H9 (cell line): Measurements from ENCODE around the gene THBS1. TPM values are rescaled to one million over a fixed set of nuclear protein-coding genes. Genes with fewer than 3 reads are reported as not detected.

Experiments used
- DNase-seq: peaks from one replicate; pipeline ENCODE4 v3.0.0-alpha.2; 2017
- H2AFZ ChIP-seq: one replicate; pipeline ENCODE4 v1.6.1; 2013; ENCODE audit warnings: mild to moderate bottlenecking, low read length, control low read depth, moderate library complexity
- H2AK5ac ChIP-seq: 2 replicates; pipeline ENCODE4 v1.6.1; 2013; ENCODE audit warnings: low read length, control low read depth, mixed read lengths; ENCODE audit not compliant: insufficient read length
- H2BK120ac ChIP-seq: one replicate; pipeline ENCODE4 v1.6.1; 2013; ENCODE audit warnings: low read depth, mild to moderate bottlenecking, low read length, control low read depth, inconsistent platforms; ENCODE audit not compliant: poor library complexity, severe bottlenecking
- H2BK12ac ChIP-seq: 2 replicates; pipeline ENCODE4 v1.6.1; 2013; ENCODE audit warnings: low read length, control low read depth, mixed read lengths, low read depth; ENCODE audit not compliant: insufficient read length
- H2BK15ac ChIP-seq: 2 replicates; pipeline ENCODE4 v1.6.1; 2013; ENCODE audit warnings: low read depth, low read length, control low read depth
- H2BK20ac ChIP-seq: one replicate; pipeline ENCODE4 v1.6.1; 2013; ENCODE audit warnings: low read depth, mild to moderate bottlenecking, low read length, control low read depth, inconsistent platforms; ENCODE audit not compliant: poor library complexity, severe bottlenecking
- H2BK5ac ChIP-seq: 2 replicates; pipeline ENCODE4 v1.6.1; 2013; ENCODE audit warnings: low read length, control low read depth, mixed read lengths; ENCODE audit not compliant: insufficient read length
- H3K14ac ChIP-seq: 2 replicates; pipeline ENCODE4 v1.6.1; 2013; ENCODE audit warnings: low read length, control low read depth; ENCODE audit not compliant: insufficient read depth
- H3K18ac ChIP-seq: 2 replicates; pipeline ENCODE4 v1.6.1; 2013; ENCODE audit warnings: low read depth, mild to moderate bottlenecking, mixed read lengths, low read length, control low read depth; ENCODE audit not compliant: insufficient read length
- H3K23ac ChIP-seq: 2 replicates; pipeline ENCODE4 v1.6.1; 2013; ENCODE audit warnings: low read length, control low read depth, mixed read lengths, low read depth; ENCODE audit not compliant: insufficient read length
- H3K23me2 ChIP-seq: 2 replicates; pipeline ENCODE4 v1.6.1; 2013; ENCODE audit warnings: low read depth, mild to moderate bottlenecking, mixed read lengths, low read length, control low read depth; ENCODE audit not compliant: insufficient read length, poor library complexity, severe bottlenecking
- H3K27ac ChIP-seq: 2 replicates; pipeline ENCODE4 v1.5.1; 2013; ENCODE audit warnings: low read length, control low read depth, mixed read lengths, low read depth; ENCODE audit not compliant: insufficient read length
- H3K27me3 ChIP-seq: 2 replicates; pipeline ENCODE4 v1.6.1; 2013; ENCODE audit warnings: low read length, control low read depth, inconsistent platforms; ENCODE audit not compliant: insufficient read depth
- H3K4ac ChIP-seq: 2 replicates; pipeline ENCODE4 v1.6.1; 2013; ENCODE audit warnings: low read depth, mild to moderate bottlenecking, control low read depth, inconsistent platforms, low read length, moderate library complexity
- H3K4me1 ChIP-seq: 2 replicates; pipeline ENCODE4 v1.6.1; 2013; ENCODE audit warnings: low read length, control low read depth, inconsistent platforms; ENCODE audit not compliant: insufficient read depth
- H3K4me2 ChIP-seq: 2 replicates; pipeline ENCODE4 v1.6.1; 2013; ENCODE audit warnings: low read length, control low read depth, mixed read lengths; ENCODE audit not compliant: insufficient read length, insufficient read depth
- H3K56ac ChIP-seq: 2 replicates; pipeline ENCODE4 v1.6.1; 2013; ENCODE audit warnings: low read depth, mild to moderate bottlenecking, mixed read lengths, low read length, control low read depth; ENCODE audit not compliant: insufficient read length
- H3K79me1 ChIP-seq: 2 replicates; pipeline ENCODE4 v1.6.1; 2013; ENCODE audit warnings: low read depth, mild to moderate bottlenecking, moderate library complexity, low read length, control low read depth, inconsistent platforms; ENCODE audit not compliant: insufficient read depth, poor library complexity, severe bottlenecking
- H3K79me2 ChIP-seq: 2 replicates; pipeline ENCODE4 v1.6.1; 2013; ENCODE audit warnings: low read length, control low read depth, inconsistent platforms; ENCODE audit not compliant: insufficient read depth
- H3K9ac ChIP-seq: 2 replicates; pipeline ENCODE4 v1.6.1; 2013; ENCODE audit warnings: low read length, control low read depth, mixed read lengths; ENCODE audit not compliant: insufficient read length; ENCODE audit errors: extremely low read depth
- H3K9me3 ChIP-seq: one replicate; pipeline ENCODE4 v1.6.1; 2013; ENCODE audit warnings: low read depth, low read length, inconsistent platforms; ENCODE audit not compliant: control insufficient read depth
- H3T11ph ChIP-seq: one replicate; pipeline ENCODE4 v1.6.1; 2013; ENCODE audit warnings: mild to moderate bottlenecking, low read length, control low read depth, inconsistent platforms
- H4K20me1 ChIP-seq: one replicate; pipeline ENCODE4 v1.6.1; 2013; ENCODE audit not compliant: control insufficient read depth, insufficient read length, insufficient read depth
- H4K5ac ChIP-seq: 2 replicates; pipeline ENCODE4 v1.6.1; 2013; ENCODE audit warnings: low read depth, mild to moderate bottlenecking, mixed read lengths, low read length, control low read depth; ENCODE audit not compliant: insufficient read length
- H4K8ac ChIP-seq: replicated peaks from 2 replicates; pipeline ENCODE4 v1.6.1; 2013; ENCODE audit warnings: low read length, control low read depth, mixed read lengths, low read depth; ENCODE audit not compliant: insufficient read length
- H4K91ac ChIP-seq: 2 replicates; pipeline ENCODE4 v1.6.1; 2013; ENCODE audit warnings: low read depth, mild to moderate bottlenecking, moderate library complexity, mixed read lengths, low read length, control low read depth; ENCODE audit not compliant: insufficient read length
- H3K27ac Mint-ChIP-seq, 3 experiments: 2 replicates in 2 of 3; 3 replicates in 1 of 3; pipeline ENCODE4 v1.8.0; 2020 to 2021; ENCODE audit warnings: mixed read lengths in 3 of 3, mild to moderate bottlenecking in 1 of 3, moderate library complexity in 1 of 3
- H3K27me3 Mint-ChIP-seq: 2 replicates; pipeline ENCODE4 v1.8.0; 2021; ENCODE audit warnings: low read depth, mild to moderate bottlenecking, moderate library complexity, mixed read lengths
- H3K36me3 Mint-ChIP-seq, 3 experiments: 2 replicates in 2 of 3; 3 replicates in 1 of 3; pipeline ENCODE4 v1.8.0; 2020 to 2021; ENCODE audit warnings: low read depth in 3 of 3, mixed read lengths in 3 of 3; ENCODE audit not compliant: insufficient read depth in 1 of 3
- H3K4me1 Mint-ChIP-seq, 2 experiments: 2 replicates each; pipeline ENCODE4 v1.8.0; 2020; ENCODE audit warnings: mixed read lengths in 2 of 2
- H3K4me3 Mint-ChIP-seq, 2 experiments: 2 replicates in 1 of 2; 3 replicates in 1 of 2; pipeline ENCODE4 v1.8.0; 2020 to 2021; ENCODE audit warnings: mild to moderate bottlenecking in 2 of 2, mixed read lengths in 2 of 2, moderate library complexity in 1 of 2
- H3K9me3 Mint-ChIP-seq, 2 experiments: 2 replicates in 1 of 2; 3 replicates in 1 of 2; pipeline ENCODE4 v1.8.0; 2020; ENCODE audit warnings: mild to moderate bottlenecking in 2 of 2, mixed read lengths in 2 of 2, moderate library complexity in 1 of 2
- CTCF ChIP-seq: fragments of 200-600 bp; sonication (generic); conservative IDR thresholded peaks from 3 replicates; pipeline ENCODE4 v1.8.0; 2021; ENCODE audit warnings: antibody characterized with exemption, mild to moderate bottlenecking
- WGBS: extraction: QIAGEN DNeasy Blood & Tissue Kit; methylation state at CpG from one replicate; pipeline ENCODE4 v1.1.7; 2013; ENCODE audit warnings: missing lambda C conversion rate, low lambda C conversion rate, mixed read lengths; ENCODE audit not compliant: insufficient read length; ENCODE audit errors: extremely low coverage; 5-methylcytosine and 5-hydroxymethylcytosine counted together
- total RNA-seq: library from RNA; stranded (reverse); gene quantifications from 2 replicates; pipeline ENCODE4 v1.2.1, GENCODE V29; 2021

The THBS1 gene
- total RNA-seq, 1 experiment from 2014 or later, result 72.1 TPM

- no peak overlapping the region for H3K27ac ChIP-seq
Measured at GRCh38 chr15:39587096-39587721, 6.3 kb downstream of the THBS1 start.

More at GRCh38 chr15:39587096-39587721, 6.3 kb downstream of the THBS1 start:
- no peak overlapping the region for H3K14ac ChIP-seq
- no peaks in the 10 kb centered on the region for H3K9me3 ChIP-seq
- H4K91ac ChIP-seq, result no peak overlapping the region
- H2AK5ac ChIP-seq, result no peak overlapping the region
- no peak overlapping the region for H2AFZ ChIP-seq
- no CpG with 5 or more reads among the region's 17 CpGs for WGBS
- H2BK15ac ChIP-seq, result no peak overlapping the region
- H3K23ac ChIP-seq, result no peak overlapping the region
- H4K20me1 ChIP-seq, result no peaks in the 10 kb centered on the region
- H2BK12ac ChIP-seq, result no peak overlapping the region
- no peaks in the 10 kb centered on the region for H3K79me1 ChIP-seq
- no peak overlapping the region for H2BK120ac ChIP-seq
- no peak for TF ChIP-seq CTCF
- no peak for DNase-seq
- no peak overlapping the region; a peak in 1 of 7 replicates for H3K27ac Mint-ChIP-seq
- H3K4ac ChIP-seq, result no peak overlapping the region
- H4K8ac ChIP-seq, result no peak overlapping the region
- H3K79me2 ChIP-seq, result no peaks in the 10 kb centered on the region; the same call in 1 of the 2 replicates
- H3K56ac ChIP-seq, result no peak overlapping the region
- no peak overlapping the region for H2BK5ac ChIP-seq
- H3K4me3 Mint-ChIP-seq, result no peak overlapping the region
- H3T11ph ChIP-seq, result no peak overlapping the region
- no peaks in the 10 kb centered on the region; the same call in 1 of the 2 replicates for H3K27me3 Mint-ChIP-seq
- H3K27me3 ChIP-seq, result no peaks in the 10 kb centered on the region
- H3K9me3 Mint-ChIP-seq, result no peaks in the 10 kb centered on the region
- H3K4me1 ChIP-seq, result no peaks in the 10 kb centered on the region; the same call in 1 of the 2 replicates
- no peak overlapping the region for H3K9ac ChIP-seq
- no peak overlapping the region for H2BK20ac ChIP-seq
- H3K36me3 Mint-ChIP-seq, result peaks cover 57 to 100% (median 98%) of the 10 kb centered on the region in 3 experiments; a peak in 6 of 7 replicates
- no peak overlapping the region for H4K5ac ChIP-seq
- no peak overlapping the region for H3K4me2 ChIP-seq
- H3K18ac ChIP-seq, result no peak overlapping the region
- no peaks in the 10 kb centered on the region for H3K23me2 ChIP-seq
- H3K4me1 Mint-ChIP-seq, result peaks cover 10 to 15% of the 10 kb centered on the region in 2 experiments
